8988T (cell line): ENCODE data around the gene LRRC4C.
"Not testable (repeated sequence)": the region's sequence is repeated elsewhere in the genome, so short reads cannot be mapped to it uniquely, and the experiment has no call there.

Experiments
- DNase-seq: peaks from one replicate; pipeline ENCODE4 v3.0.0; 2011

LRRC4C gene

GRCh38 chr11:40619654-40620053 is 839.8 kb downstream of the LRRC4C start:
- DNase-seq = no peak

GRCh38 chr11:40606800-40607199 is 852.7 kb downstream of the LRRC4C start:
- DNase-seq = no peak

- DNase-seq = peak; percentile 39
Measured at GRCh38 chr11:40602866-40603552, 856.4 kb downstream of the LRRC4C start.

- no peak for DNase-seq
Measured at GRCh38 chr11:40597546-40598113, 861.8 kb downstream of the LRRC4C start.

GRCh38 chr11:40573254-40573891 is 886.1 kb downstream of the LRRC4C start:
- no peak for DNase-seq

GRCh38 chr11:40569947-40570531 is 889.4 kb downstream of the LRRC4C start:
- DNase-seq = no peak

- no peak for DNase-seq
Measured at GRCh38 chr11:40567392-40567791, 892.1 kb downstream of the LRRC4C start.

- no peak for DNase-seq
Measured at GRCh38 chr11:40544162-40544561, 915.3 kb downstream of the LRRC4C start.

GRCh38 chr11:40542821-40543220 is 916.6 kb downstream of the LRRC4C start:
- no peak for DNase-seq

- DNase-seq = no peak
Measured at GRCh38 chr11:40537734-40538133, 921.7 kb downstream of the LRRC4C start.

- DNase-seq = not testable (repeated sequence)
Measured at GRCh38 chr11:40522080-40522479, 937.4 kb downstream of the LRRC4C start.

- no peak for DNase-seq
Measured at GRCh38 chr11:40517122-40517521, 942.3 kb downstream of the LRRC4C start.

- no peak for DNase-seq
Measured at GRCh38 chr11:40514124-40514523, 945.3 kb downstream of the LRRC4C start.

GRCh38 chr11:40513281-40513680 is 946.2 kb downstream of the LRRC4C start:
- no peak for DNase-seq

- no peak for DNase-seq
Measured at GRCh38 chr11:40508303-40508702, 951.1 kb downstream of the LRRC4C start.

- no peak for DNase-seq
Measured at GRCh38 chr11:40506226-40506625, 953.2 kb downstream of the LRRC4C start.

- DNase-seq = no peak
Measured at GRCh38 chr11:40491341-40491740, 968.1 kb downstream of the LRRC4C start.

- DNase-seq = no peak
Measured at GRCh38 chr11:40467771-40468170, 991.7 kb downstream of the LRRC4C start.

- peak; percentile 6 for DNase-seq
Measured at GRCh38 chr11:40445391-40445790, 1014.1 kb downstream of the LRRC4C start.

- DNase-seq = no peak
Measured at GRCh38 chr11:40444151-40444550, 1015.3 kb downstream of the LRRC4C start.

- DNase-seq = no peak
Measured at GRCh38 chr11:40435344-40435743, 1024.1 kb downstream of the LRRC4C start.

- no peak for DNase-seq
Measured at GRCh38 chr11:40434926-40435325, 1024.5 kb downstream of the LRRC4C start.

GRCh38 chr11:40432358-40432757 is 1027.1 kb downstream of the LRRC4C start:
- DNase-seq = no peak

GRCh38 chr11:40425168-40425567 is 1034.3 kb downstream of the LRRC4C start:
- DNase-seq = no peak
